Ishikawa (cell line): ENCODE measurements around the gene LZTS3.

Source experiments
- CREB1 ChIP-seq: IDR thresholded peaks from 2 replicates; pipeline ENCODE4 v1.6.1; 2012; ENCODE audit warnings: low read depth
- EGR1 ChIP-seq: IDR thresholded peaks from 2 replicates; pipeline ENCODE4 v1.6.1; 2012
- EP300 ChIP-seq: IDR thresholded peaks from 2 replicates; pipeline ENCODE4 v1.6.1; 2012; ENCODE audit warnings: borderline replicate concordance
- FOXM1 ChIP-seq: IDR thresholded peaks from 2 replicates; pipeline ENCODE4 v1.6.1; 2012; ENCODE audit warnings: low read depth, borderline replicate concordance
- MAX ChIP-seq: IDR thresholded peaks from 2 replicates; pipeline ENCODE4 v1.6.1; 2012
- RAD21 ChIP-seq: IDR thresholded peaks from 2 replicates; pipeline ENCODE4 v1.6.1; 2012; ENCODE audit warnings: low read depth
- REST ChIP-seq: IDR thresholded peaks from 2 replicates; pipeline ENCODE4 v1.6.1; 2012; ENCODE audit warnings: low read depth, mild to moderate bottlenecking
- TAF1 ChIP-seq: IDR thresholded peaks from 2 replicates; pipeline ENCODE4 v1.6.1; 2012; ENCODE audit warnings: low read depth, mild to moderate bottlenecking
- TCF12 ChIP-seq: IDR thresholded peaks from 2 replicates; pipeline ENCODE4 v1.6.1; 2012; ENCODE audit warnings: low read depth
- USF1 ChIP-seq: IDR thresholded peaks from 2 replicates; pipeline ENCODE4 v1.6.1; 2012
- YY1 ChIP-seq: IDR thresholded peaks from 2 replicates; pipeline ENCODE4 v1.6.1; 2012; ENCODE audit warnings: low read depth
- ZBTB7A ChIP-seq: IDR thresholded peaks from 2 replicates; pipeline ENCODE4 v1.6.1; 2012; ENCODE audit warnings: low read depth

GRCh38 chr20:3171391-3172125, 1.8 kb downstream of the LZTS3 start:
- TF ChIP-seq EP300 (no peak), TCF12 (no peak), REST (no peak), TAF1 (no peak), RAD21 (no peak), USF1 (no peak), ZBTB7A (no peak), MAX (no peak), FOXM1 (no peak), CREB1 (no peak), YY1 (no peak), EGR1 (no peak)
